ENCODE results near the gene NUP42. TPM values are rescaled to one million over a fixed set of nuclear protein-coding genes. Genes with fewer than 3 reads are reported as not detected.

Gene NUP42
- total and polyA plus RNA-seq, 2 of the 13 experiments (the other 11 are each of a cell fraction or from before 2014, with no cell fraction given), result 32.0 to 51.5 TPM

- TF ChIP-seq ETS1 (CRISPR knock-in tag; IDR thresholded peaks at IDR 0.05) (no peak), ZSCAN5A (CRISPR knock-in tag; IDR thresholded peaks at IDR 0.05; ENCODE audit: borderline replicate concordance) (peak; percentile 93), XRCC5 (optimal IDR thresholded peaks at IDR 0.05; ENCODE audit: low read length) (peak; percentile 79), ZNF589 (CRISPR knock-in tag; conservative IDR thresholded peaks at IDR 0.05) (peak; percentile 62), GPBP1L1 (CRISPR knock-in tag; IDR thresholded peaks at IDR 0.05) (no peak), ZBTB21 (CRISPR knock-in tag; IDR thresholded peaks at IDR 0.05) (peak; percentile 74), ZNF558 (CRISPR knock-in tag; IDR thresholded peaks at IDR 0.05; ENCODE audit: borderline replicate concordance) (no peak), NFE2L2 (IDR thresholded peaks at IDR 0.05; ENCODE audit: low read length) (no peak), MAFG (CRISPR knock-in tag; IDR thresholded peaks at IDR 0.05) (no peak), TBX2 (CRISPR knock-in tag; IDR thresholded peaks at IDR 0.05; ENCODE audit: borderline replicate concordance) (peak; percentile 88), TOE1 (CRISPR knock-in tag; IDR thresholded peaks at IDR 0.05) (peak; percentile 43; the same call in 1 of the 2 replicates), UBTF (CRISPR knock-in tag; IDR thresholded peaks at IDR 0.05) (peak; percentile 90), ATRX (CRISPR knock-in tag; IDR thresholded peaks at IDR 0.05; ENCODE audit: borderline replicate concordance) (no peak), ZNF572 (CRISPR knock-in tag; IDR thresholded peaks at IDR 0.05) (no peak), GATAD1 (CRISPR knock-in tag; IDR thresholded peaks at IDR 0.05) (peak; percentile 99), CCAR2 (optimal IDR thresholded peaks at IDR 0.05; ENCODE audit: low read depth, low read length) (no peak), THRA (CRISPR knock-in tag; IDR thresholded peaks at IDR 0.05; ENCODE audit: borderline replicate concordance) (peak; percentile 47), FOSL2 (CRISPR knock-in tag; IDR thresholded peaks at IDR 0.05) (peak; percentile 59)
Measured at GRCh38 chr7:23181684-23182553, at the start of gene NUP42 (continued).

Measured in HepG2 (cell line).